ENCODE results near the gene CCR9. TPM values are rescaled to one million over a fixed set of nuclear protein-coding genes. Genes with fewer than 3 reads are reported as not detected.

CCR9 gene
- total RNA-seq, 1 experiment from 2014 or later, result not detected

GRCh38 chr3:45907769-45908705 lies 21.7 kb downstream of the CCR9 start:
- DNase-seq (ENCODE audit: low read depth), result no peak

- no peak for DNase-seq (ENCODE audit: low read depth)
These were observed 22.4 kb downstream of the CCR9 start for GRCh38 chr3:45908761-45909160.

- DNase-seq (ENCODE audit: low read depth), result no peak
These were observed 23.2 kb downstream of the CCR9 start for GRCh38 chr3:45909542-45909941.

DNA sequence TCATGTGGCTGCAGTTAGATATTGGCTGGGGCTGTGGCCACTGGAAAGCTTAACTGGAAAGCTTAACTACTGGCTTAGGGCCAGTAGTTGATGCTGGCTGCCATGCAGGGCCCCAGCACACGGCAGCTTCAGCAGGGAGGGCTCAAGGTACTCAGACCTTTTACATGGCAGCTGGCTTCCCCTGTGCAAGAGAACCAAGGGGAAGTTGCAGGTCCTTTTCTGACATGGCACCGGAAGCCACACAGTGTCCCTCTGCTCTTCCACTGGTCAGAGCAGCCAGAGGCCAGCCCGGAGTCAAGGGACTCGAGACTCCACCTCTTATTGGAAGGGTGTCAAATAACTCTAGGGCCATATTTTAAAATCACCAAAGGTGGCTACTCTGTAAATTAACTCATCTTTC lies 24.5 kb downstream of the CCR9 start:
- no peak for DNase-seq (ENCODE audit: low read depth)

DNA sequence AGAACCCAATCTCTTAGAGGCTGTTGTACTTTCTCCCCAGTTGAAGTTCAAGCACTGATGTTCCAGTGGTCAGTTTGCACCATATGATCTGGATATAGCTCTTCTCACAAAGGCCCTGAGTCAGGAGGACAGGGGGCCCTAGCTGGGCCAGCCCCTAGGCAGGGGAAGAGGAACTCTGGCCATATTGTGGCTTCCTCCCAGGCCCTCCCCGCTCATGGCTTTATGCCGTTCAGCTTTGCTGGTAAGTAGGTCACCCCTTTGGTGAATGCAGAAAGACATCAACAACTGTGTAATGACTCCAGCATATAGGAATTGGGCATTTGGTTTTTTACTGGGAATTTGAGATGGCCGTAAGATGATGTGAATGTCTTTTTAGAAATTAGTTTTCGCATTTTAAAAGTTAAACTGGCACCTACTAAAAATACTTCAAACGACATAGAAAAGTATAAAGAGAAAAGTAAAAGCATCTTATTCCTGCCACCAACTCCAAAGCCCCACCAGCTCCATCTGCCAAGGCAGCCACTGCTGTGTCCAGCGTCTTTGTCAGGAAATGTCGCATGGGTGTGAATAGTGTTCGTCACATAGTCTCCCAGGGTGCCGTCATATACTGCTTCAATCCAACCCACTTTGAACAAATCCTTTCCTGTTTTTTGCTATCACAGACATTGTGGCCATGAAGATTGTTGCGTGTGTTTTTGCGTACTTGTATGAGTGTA lies 25.3 kb downstream of the CCR9 start:
- no peak for DNase-seq (ENCODE audit: low read depth)

DNA sequence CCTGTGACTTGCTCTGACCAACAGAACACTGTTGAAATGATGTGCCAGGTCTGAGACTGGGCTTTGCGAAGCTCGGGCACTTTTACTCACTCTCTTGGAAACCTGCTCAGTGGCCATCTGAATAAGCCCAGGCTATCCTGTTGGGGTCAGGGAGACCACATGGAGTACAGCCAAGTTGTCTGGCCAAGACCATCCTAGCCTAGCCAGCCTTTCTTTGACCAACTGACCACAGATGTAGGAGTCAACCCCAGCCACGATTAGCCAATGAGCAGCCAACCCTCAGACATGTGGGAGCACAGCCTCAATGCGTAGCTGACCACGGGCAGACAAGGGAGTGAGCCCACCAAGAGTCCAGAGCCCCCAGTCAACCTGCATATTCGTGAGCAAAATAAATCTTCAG lies 26.1 kb downstream of the CCR9 start:
- DNase-seq (ENCODE audit: low read depth), result no peak

DNA sequence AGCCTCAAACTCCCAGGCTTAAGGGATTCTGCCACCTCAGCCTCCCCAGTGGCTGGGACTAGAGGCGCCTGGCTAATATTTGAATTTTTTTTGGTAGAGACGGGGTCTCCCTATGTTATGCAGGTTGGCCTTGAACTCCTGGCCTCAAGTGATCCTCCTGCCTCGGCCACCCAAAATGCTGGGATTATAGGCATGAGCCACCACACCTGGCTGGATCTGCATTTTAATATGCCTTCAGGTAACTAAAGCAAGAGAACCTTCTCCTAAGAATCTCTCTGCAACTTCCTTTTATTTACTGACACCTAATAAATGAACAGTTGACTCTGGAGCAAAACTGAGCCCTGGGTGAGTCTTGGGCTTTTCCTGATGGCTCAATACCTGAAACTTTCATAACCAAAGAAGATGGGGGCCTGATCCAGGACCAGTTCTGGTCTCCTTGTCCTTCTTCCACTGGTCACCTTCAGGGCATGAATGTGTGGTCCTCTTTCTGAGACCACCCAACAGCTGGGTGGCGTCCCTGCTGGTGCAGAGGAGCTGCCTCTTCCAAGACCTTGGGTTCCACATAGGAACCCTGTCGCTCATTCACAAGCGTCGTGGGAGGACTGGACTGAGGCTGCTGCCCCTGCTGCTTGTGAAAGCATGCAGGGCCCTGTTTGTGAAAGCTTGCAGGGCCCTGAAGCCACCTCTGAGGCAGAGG lies 28.2 kb downstream of the CCR9 start:
- DNase-seq (ENCODE audit: low read depth), result no peak

DNA sequence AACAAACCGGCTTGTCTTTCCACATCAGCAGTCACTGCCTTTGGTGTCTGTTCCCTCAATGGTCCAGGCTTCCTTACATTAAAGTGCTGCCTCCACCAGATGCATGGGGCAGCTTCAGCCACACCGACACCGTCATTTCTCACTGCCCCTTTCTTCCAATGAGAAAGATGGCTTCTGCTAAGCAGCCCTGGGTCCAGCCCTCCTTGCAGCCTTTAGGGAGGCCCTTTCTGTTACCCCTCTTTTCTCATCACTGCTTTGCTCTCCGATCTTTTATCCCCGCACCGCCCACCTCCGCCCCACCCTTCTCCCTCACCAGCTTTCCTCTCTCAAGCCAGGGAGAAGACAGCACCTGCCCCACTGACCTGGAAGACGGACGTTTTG lies 28.7 kb downstream of the CCR9 start:
- DNase-seq (ENCODE audit: low read depth), result no peak

GRCh38 chr3:45915518-45916231 lies 29.3 kb downstream of the CCR9 start:
- peak; percentile 81 for DNase-seq (ENCODE audit: low read depth)

DNA sequence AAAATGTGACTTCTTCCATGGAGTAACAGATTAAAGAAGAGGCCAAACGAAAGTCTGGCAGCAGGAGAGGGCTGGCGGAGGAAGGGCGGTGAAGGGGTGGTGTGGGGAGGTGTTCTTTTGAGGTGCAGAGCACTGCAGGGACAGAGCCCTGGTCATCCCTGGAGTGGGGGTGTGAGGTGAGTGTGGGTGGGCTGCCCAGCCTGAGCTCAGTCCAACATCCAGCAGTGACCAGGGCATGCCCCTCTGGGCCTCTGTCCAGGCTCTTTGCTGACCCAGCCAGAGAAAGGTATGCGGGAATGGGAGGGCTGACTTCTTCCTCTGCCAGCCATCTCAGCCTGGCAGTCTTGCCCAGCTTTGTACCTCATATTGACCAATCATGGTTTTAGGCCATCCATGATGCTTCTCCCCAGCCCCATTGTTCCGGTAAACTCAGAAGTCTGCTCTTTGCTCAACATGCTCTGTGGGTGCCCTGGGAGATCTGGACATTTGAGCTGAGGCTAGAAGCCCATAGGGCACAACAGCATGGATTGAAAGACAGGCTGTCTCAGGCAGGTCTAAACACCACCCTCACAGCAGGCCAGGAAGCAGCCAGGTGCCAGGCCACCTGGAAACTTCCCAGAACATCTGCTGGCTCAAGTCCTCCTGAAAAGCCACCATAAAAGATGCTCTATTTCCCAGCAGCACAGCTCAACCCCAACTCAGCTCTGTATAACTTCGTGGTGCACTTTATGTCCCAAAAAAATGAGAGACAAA lies 31.0 kb downstream of the CCR9 start:
- DNase-seq (ENCODE audit: low read depth), result no peak

DNA sequence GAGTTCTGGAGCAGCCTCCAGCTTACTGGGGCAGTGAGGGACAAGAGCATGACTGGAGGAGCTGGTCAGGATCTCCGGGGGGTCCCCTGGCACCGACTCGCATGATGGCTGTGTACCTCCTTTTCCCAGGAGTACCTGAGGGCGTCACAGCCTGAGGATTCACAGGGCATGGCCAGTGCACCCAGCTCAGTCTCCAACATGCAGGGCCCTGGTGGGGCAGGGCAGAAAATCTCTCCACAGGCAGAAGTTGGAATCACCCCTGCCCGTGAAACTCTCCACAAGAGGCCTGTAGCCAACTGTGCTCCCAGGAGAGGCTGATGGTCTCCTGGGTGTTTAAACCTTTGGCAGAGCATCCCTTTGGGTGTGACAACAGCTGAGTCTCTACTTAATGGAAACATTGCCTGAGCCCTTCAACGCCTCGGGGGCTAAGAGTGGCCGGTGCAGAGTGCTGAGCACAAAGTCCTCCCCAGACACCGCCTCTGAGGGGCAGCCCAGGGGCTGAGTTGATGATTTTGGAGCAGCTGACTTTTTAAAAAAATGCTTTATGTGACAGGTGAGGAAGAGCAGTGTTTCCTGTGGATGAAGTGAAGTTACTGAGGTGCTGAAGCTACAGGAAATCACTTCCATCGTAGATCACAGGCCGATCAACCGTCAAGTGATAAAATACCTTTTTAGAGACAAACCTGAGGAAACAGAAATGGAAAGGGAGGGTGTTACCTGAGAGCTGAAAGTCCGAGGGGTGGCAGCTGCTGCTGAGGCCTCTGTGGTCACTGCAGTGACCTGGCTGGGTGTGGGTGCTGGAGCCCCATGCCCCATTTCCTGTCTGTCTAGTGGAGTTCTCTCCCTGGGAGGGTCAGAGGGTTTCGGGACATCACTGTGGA lies 35.1 kb downstream of the CCR9 start:
- no peak for DNase-seq (ENCODE audit: low read depth)

- no peak for DNase-seq (ENCODE audit: low read depth)
These were observed 35.6 kb downstream of the CCR9 start for GRCh38 chr3:45922039-45922326.

DNA sequence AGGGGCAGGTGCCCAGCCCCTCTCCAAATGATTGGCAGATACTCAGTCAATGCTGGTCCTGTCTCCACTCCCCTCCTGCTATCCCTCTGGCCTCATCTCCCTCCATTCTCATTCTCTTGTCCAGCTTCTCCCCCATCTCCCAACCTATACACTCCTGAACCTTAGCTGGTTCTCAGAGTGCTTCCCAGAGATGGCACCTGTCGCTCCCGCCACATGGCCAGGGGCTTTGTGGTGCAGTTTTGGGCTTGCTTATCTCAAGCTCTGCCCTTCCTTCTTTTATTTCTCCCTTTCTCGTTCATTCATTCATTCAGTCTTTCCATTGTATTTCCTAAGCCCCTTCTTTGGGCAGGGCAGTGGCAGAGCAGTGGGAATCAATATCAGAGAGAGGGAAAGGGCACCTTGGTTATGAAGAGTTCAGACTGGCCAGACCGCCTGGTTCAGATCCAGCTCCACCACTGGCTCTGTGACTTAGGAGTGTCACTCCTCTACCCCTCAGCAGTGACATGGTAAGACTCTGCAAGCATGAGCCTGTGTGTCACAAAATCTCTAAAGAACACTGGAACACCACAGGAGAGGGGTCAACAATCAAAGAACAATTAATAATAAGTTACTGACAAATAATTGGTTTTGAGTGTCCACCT lies 36.7 kb downstream of the CCR9 start:
- no peak for DNase-seq (ENCODE audit: low read depth)

- DNase-seq (ENCODE audit: low read depth), result peak; percentile 14
These were observed 37.4 kb downstream of the CCR9 start for GRCh38 chr3:45923755-45924154.

- DNase-seq (ENCODE audit: low read depth), result no peak
These were observed 41.5 kb downstream of the CCR9 start for GRCh38 chr3:45927881-45928280.

DNA sequence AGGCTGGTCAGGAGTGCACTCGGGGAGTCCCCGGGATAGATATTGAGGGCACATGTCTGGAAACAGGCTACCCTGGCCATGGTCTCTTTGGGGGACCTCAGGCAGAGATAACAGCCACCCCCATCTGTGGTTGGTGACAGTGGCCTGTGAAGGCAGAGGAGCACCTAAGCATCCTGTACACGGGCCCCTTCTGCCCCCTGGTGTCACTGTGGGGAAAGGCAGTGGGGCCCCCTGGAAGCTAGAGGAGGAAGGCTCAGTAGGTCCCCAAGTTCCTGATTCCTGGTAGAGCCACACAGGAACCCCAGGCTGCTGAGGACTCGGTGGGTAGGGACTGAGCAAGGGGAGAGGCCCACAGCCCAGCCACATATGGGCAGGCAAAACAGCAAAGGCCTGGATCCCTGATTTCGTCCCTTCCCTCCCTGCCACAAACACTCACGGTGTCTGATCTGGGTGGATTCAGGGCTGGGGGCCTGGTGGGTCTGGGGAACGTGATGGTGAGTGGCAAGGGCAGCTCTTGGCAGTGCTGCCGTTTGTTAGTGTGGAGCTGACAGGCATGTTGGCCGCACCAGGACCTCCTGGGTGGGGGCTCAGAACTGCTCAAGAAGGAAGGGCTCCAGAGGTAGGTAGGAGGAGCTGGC lies 42.8 kb downstream of the CCR9 start:
- peak; percentile 29 for DNase-seq (ENCODE audit: low read depth)

GRCh38 chr3:45931496-45931895 lies 45.2 kb downstream of the CCR9 start:
- DNase-seq (ENCODE audit: low read depth), result no peak

DNA sequence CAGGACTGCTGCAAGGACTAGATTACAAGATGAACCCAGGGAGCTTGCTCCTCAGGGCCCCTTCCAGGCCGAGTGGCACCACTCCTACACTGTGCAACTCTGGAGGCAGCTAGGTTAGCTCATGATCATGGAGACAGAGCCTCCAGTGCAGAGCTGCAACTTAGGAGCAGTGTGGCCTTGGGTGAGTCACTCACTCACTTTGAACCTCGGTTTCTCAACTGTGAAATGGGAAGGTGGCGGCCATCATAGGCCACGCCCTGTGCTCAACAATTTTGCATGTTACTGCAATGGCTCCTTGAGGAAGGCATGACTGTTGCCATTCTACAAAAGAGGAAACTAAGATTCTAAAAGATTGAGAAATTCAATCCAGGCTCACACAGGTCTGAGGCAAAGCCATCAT lies 45.8 kb downstream of the CCR9 start:
- no peak for DNase-seq (ENCODE audit: low read depth)

DNA sequence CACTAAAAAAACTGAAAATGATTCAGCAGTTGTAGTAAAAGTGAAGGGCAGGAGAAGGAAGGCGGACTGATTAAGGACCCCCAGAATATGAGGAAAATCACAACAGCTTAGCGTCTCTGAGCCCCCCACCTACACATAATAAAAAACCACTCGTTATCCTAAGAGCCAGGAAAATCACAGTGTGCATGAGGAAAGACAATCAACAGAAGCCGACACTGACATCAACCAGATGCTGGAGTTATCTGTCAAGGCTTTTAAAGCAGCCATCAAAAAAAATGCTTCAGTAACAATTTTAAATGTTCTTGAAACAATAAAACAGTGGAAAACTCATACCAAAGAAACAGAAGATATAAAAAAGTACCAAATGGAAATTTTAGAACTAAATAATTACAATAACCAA lies 47.2 kb downstream of the CCR9 start:
- no peak for DNase-seq (ENCODE audit: low read depth)
